Measurements from ENCODE around the gene SH3BP2.

Gene SH3BP2

GRCh38 chr4:2856266-2856665, 63.4 kb downstream of the SH3BP2 start:
- no peak for DNase-seq (ENCODE audit: low read depth in 2 of 2)

GRCh38 chr4:2857349-2857927, 64.6 kb downstream of the SH3BP2 start:
- DNase-seq (ENCODE audit: low read depth in 2 of 2): no peak

GRCh38 chr4:2858451-2859217, 65.7 kb downstream of the SH3BP2 start:
- no peak for DNase-seq (ENCODE audit: low read depth in 2 of 2)

- DNase-seq (ENCODE audit: low read depth in 2 of 2): no peak
Measured at GRCh38 chr4:2859514-2859913, 66.6 kb downstream of the SH3BP2 start.

GRCh38 chr4:2860391-2861348, 67.8 kb downstream of the SH3BP2 start:
- no peak for DNase-seq (ENCODE audit: low read depth in 2 of 2)

- no peak for DNase-seq (ENCODE audit: low read depth in 2 of 2)
Measured at GRCh38 chr4:2861631-2862436, 68.9 kb downstream of the SH3BP2 start.

- no peak for DNase-seq (ENCODE audit: low read depth in 2 of 2)
Measured at GRCh38 chr4:2862528-2862927, 69.6 kb downstream of the SH3BP2 start.

- no peak for DNase-seq (ENCODE audit: low read depth in 2 of 2)
Measured at GRCh38 chr4:2863649-2864048, 70.8 kb downstream of the SH3BP2 start.

- no peak for DNase-seq (ENCODE audit: low read depth in 2 of 2)
Measured at GRCh38 chr4:2865196-2865780, 72.4 kb downstream of the SH3BP2 start.

- DNase-seq (ENCODE audit: low read depth in 2 of 2): no peak
Measured at GRCh38 chr4:2866160-2866861, 73.4 kb downstream of the SH3BP2 start.

- no peak for DNase-seq (ENCODE audit: low read depth in 2 of 2)
Measured at GRCh38 chr4:2866891-2867290, 74.0 kb downstream of the SH3BP2 start.

- DNase-seq (ENCODE audit: low read depth in 2 of 2): no peak
Measured at GRCh38 chr4:2867758-2868491, 75.0 kb downstream of the SH3BP2 start.

- DNase-seq (ENCODE audit: low read depth in 2 of 2): no peak
Measured at GRCh38 chr4:2868877-2869487, 76.1 kb downstream of the SH3BP2 start.

GRCh38 chr4:2869659-2870058, 76.8 kb downstream of the SH3BP2 start:
- no peak for DNase-seq (ENCODE audit: low read depth in 2 of 2)

- DNase-seq (ENCODE audit: low read depth in 2 of 2): no peak
Measured at GRCh38 chr4:2870082-2870481, 77.2 kb downstream of the SH3BP2 start.

GRCh38 chr4:2871466-2871865, 78.6 kb downstream of the SH3BP2 start:
- no peak for DNase-seq (ENCODE audit: low read depth in 2 of 2)

- DNase-seq (ENCODE audit: low read depth in 2 of 2): no peak
Measured at GRCh38 chr4:2871911-2872310, 79.0 kb downstream of the SH3BP2 start.

- DNase-seq (ENCODE audit: low read depth in 2 of 2): no peak
Measured at GRCh38 chr4:2873329-2873728, 80.4 kb downstream of the SH3BP2 start.

GRCh38 chr4:2874861-2875260, 82.0 kb downstream of the SH3BP2 start:
- DNase-seq (ENCODE audit: low read depth in 2 of 2): no peak

All from activated CD8-positive, alpha-beta memory T cell treated with anti-CD3 and anti-CD28 coated beads for 4 hours (primary cell).